Esophagus muscularis mucosa (tissue), 4 donors: ENCODE results near the gene CPAMD8. TPM values are rescaled to one million over a fixed set of nuclear protein-coding genes. Genes with fewer than 3 reads are reported as not detected.

Experiments
- DNase-seq: peaks from one replicate; pipeline ENCODE4 v3.0.0-alpha.2; 2017; ENCODE audit errors: extremely low spot score
- H3K27ac ChIP-seq, 4 donors: fragments of 200-600 bp; sonication (generic); replicated peaks in 1 of 4; 1 replicate in 3 of 4; 2 replicates in 1 of 4; pipeline ENCODE4 v1.5.1; 2016 to 2019; ENCODE audit warnings: mild to moderate bottlenecking in 1 of 4
- H3K27me3 ChIP-seq, 4 donors: fragments of 200-600 bp; sonication (generic); one replicate each; pipeline versions ENCODE4 v1.5.1 to v1.6.0; 2016 to 2019
- H3K36me3 ChIP-seq, 4 donors: fragments of 200-600 bp; sonication (generic); one replicate each; pipeline ENCODE4 v1.5.1; 2016 to 2019
- H3K4me1 ChIP-seq, 4 donors: fragments of 200-600 bp; sonication (generic); one replicate each; pipeline ENCODE4 v1.5.1; 2016 to 2019
- H3K4me3 ChIP-seq, 4 donors: fragments of 200-600 bp; sonication (generic); 1 replicate in 2 of 4; 2 replicates in 2 of 4; pipeline ENCODE4 v1.5.1; 2016 to 2019; ENCODE audit warnings: mild to moderate bottlenecking in 4 of 4, moderate library complexity in 1 of 4
- H3K9me3 ChIP-seq, 4 donors: fragments of 200-600 bp; sonication (generic); 1 replicate in 3 of 4; 2 replicates in 1 of 4; pipeline ENCODE4 v1.5.1; 2016 to 2019
- CTCF ChIP-seq, 3 experiments: fragments of 200-600 bp in 2 of 3; fragments of 450-650 bp in 1 of 3; sonication (generic) in 2 of 3; IDR thresholded peaks; one replicate each; pipeline ENCODE4 v1.5.1; 2017 to 2019; ENCODE audit warnings: antibody characterized with exemption in 3 of 3, mild to moderate bottlenecking in 2 of 3, moderate library complexity in 1 of 3
- EP300 ChIP-seq: sonication (generic); formaldehyde crosslinking; IDR thresholded peaks from one replicate; pipeline ENCODE4 v1.6.1; 2017; ENCODE audit warnings: antibody characterized with exemption
- POLR2A ChIP-seq: fragments of 450-650 bp; IDR thresholded peaks from one replicate; pipeline ENCODE4 v1.6.1; 2017; ENCODE audit warnings: antibody characterized with exemption, moderate library complexity, mild to moderate bottlenecking, low read depth
- POLR2AphosphoS5 ChIP-seq, 2 donors: sonication (generic); formaldehyde crosslinking; IDR thresholded peaks; one replicate each; pipeline ENCODE4 v1.6.1; 2017; ENCODE audit warnings: antibody characterized with exemption in 2 of 2
- WGBS: methylation state at CpG from one replicate; pipeline ENCODE4 v1.1.5; 2018; 5-methylcytosine and 5-hydroxymethylcytosine counted together
- intact Hi-C: fragments of 100-400 bp; cut with DNase I; formaldehyde crosslinking; loops from one replicate; pipeline ENCODE4 v1.15.1; 2023
- small RNA-seq, 3 donors: library from RNA; depleted of rRNA; stranded (forward); fragments of <200 nt; gene quantifications; one replicate each; pipeline ENCODE3, GENCODE V24; 2016
- total RNA-seq, 4 donors: library from RNA; depleted of rRNA; stranded (reverse); fragments of >200 nt; gene quantifications; one replicate each; pipeline versions ENCODE4 v1.1.0 to v1.2.1, GENCODE V29; 2016

The CPAMD8 gene
- total RNA-seq, 4 donors from 2014 or later = 9.6 to 21.0 (median 13.0) TPM

GRCh38 chr19:16849168-16849567 is 177.4 kb downstream of the CPAMD8 start:
- 100% methylated on average over 1 of the region's 1 CpG for WGBS
- DNase-seq = no peak
- Histone ChIP-seq H3K36me3 (peaks cover 73 to 100% (median 97%) of the 10 kb centered on the region in 4 donors), H3K4me3 (no peak overlapping the region), H3K9me3 (no peaks in the 10 kb centered on the region), H3K27me3 (no peaks in the 10 kb centered on the region), H3K4me1 (no peaks in the 10 kb centered on the region), H3K27ac (no peak overlapping the region)
- intact Hi-C loops = no loop called here
- no peak for TF ChIP-seq POLR2A
- TF ChIP-seq EP300 = no peak
- no peak for TF ChIP-seq POLR2AphosphoS5 (IDR thresholded peaks at IDR 0.05)
- TF ChIP-seq CTCF (IDR thresholded peaks at IDR 0.05) = no peak

- 89% methylated on average over 6 of the region's 6 CpGs for WGBS
- intact Hi-C loops = no loop called here
- TF ChIP-seq EP300 = no peak
- no peak for TF ChIP-seq CTCF (IDR thresholded peaks at IDR 0.05)
- no peak for TF ChIP-seq POLR2AphosphoS5 (IDR thresholded peaks at IDR 0.05)
- no peak for TF ChIP-seq POLR2A
- no peak overlapping the region for H3K27ac ChIP-seq
- no peak overlapping the region for H3K4me3 ChIP-seq
- no peak for DNase-seq
- H3K27me3 ChIP-seq = no peaks in the 10 kb centered on the region
- peaks cover 71 to 100% (median 97%) of the 10 kb centered on the region in 4 donors for H3K36me3 ChIP-seq
- H3K9me3 ChIP-seq = no peaks in the 10 kb centered on the region
- no peaks in the 10 kb centered on the region for H3K4me1 ChIP-seq
Observed at GRCh38 chr19:16847430-16847829, 179.2 kb downstream of the CPAMD8 start.

- H3K36me3 ChIP-seq = peaks cover 71 to 100% (median 97%) of the 10 kb centered on the region in 4 donors
- intact Hi-C loops = no loop called here
Observed at GRCh38 chr19:16846901-16847300, 179.7 kb downstream of the CPAMD8 start.

More at GRCh38 chr19:16846901-16847300, 179.7 kb downstream of the CPAMD8 start:
- no peaks in the 10 kb centered on the region for H3K9me3 ChIP-seq
- 96% methylated on average over 5 of the region's 16 CpGs for WGBS
- H3K27ac ChIP-seq = no peak overlapping the region
- no peaks in the 10 kb centered on the region for H3K4me1 ChIP-seq
- no peaks in the 10 kb centered on the region for H3K27me3 ChIP-seq
- TF ChIP-seq CTCF (IDR thresholded peaks at IDR 0.05) = no peak
- no peak for TF ChIP-seq EP300
- no peak for TF ChIP-seq POLR2A
- no peak for TF ChIP-seq POLR2AphosphoS5 (IDR thresholded peaks at IDR 0.05)
- no peak overlapping the region for H3K4me3 ChIP-seq
- DNase-seq = no peak

Small RNA genes within 50 kb of the gene (small RNA-seq; reads per million reads assigned to genes)
- 0 reads per million in 3 donors for gene RN7SL823P
- 0 reads per million in 3 donors for gene RN7SL835P

Other genes with a start within 250 kb of the CPAMD8 start
- 10 to 100 TPM; 25.3 to 53.9 (median 36.1) TPM for gene SIN3B, start 197.4 kb downstream of the CPAMD8 start, total RNA-seq
- 1 to 10 TPM; 2.5 to 6.5 (median 5.0) TPM for gene F2RL3, start 137.8 kb downstream of the CPAMD8 start, total RNA-seq
- 1 to 10 TPM; 3.3 to 6.6 (median 4.6) TPM for gene HAUS8, start 48.6 kb upstream of the CPAMD8 start, total RNA-seq
- gene MYO9B, start 49.0 kb upstream of the CPAMD8 start, total RNA-seq = 10 to 100 TPM; 52.6 to 73.3 (median 57.7) TPM
- 10 to 100 TPM; 20.7 to 26.2 (median 21.3) TPM for gene USE1, start 188.5 kb upstream of the CPAMD8 start, total RNA-seq
- gene OCEL1, start 199.4 kb upstream of the CPAMD8 start, total RNA-seq = 10 to 100 TPM in 1 of 4 donors, 1 to 10 TPM in 3; 6.3 to 18.8 (median 7.8) TPM
- 10 to 100 TPM; 38.6 to 88.0 (median 61.2) TPM for gene NR2F6, start 219.1 kb upstream of the CPAMD8 start, total RNA-seq
- gene USHBP1, start 237.9 kb upstream of the CPAMD8 start, total RNA-seq = 10 to 100 TPM in 1 of 4 donors, 1 to 10 TPM in 3; 2.2 to 12.0 (median 6.3) TPM
- 10 to 100 TPM; 72.2 to 92.3 (median 82.5) TPM for gene BABAM1, start 240.6 kb upstream of the CPAMD8 start, total RNA-seq